ENCODE measurements around the gene HSPA1A. TPM values are rescaled to one million over a fixed set of nuclear protein-coding genes. Genes with fewer than 3 reads are reported as not detected.

The HSPA1A gene
- polyA plus RNA-seq, 1 donor (not counting 4 experiments of a cell fraction or from before 2014, with no cell fraction given) = 110 TPM

GRCh38 chr6:31860349-31860748, 45.0 kb downstream of the HSPA1A start:
- Histone ChIP-seq H3K27ac (ENCODE audit: control insufficient read depth, insufficient read depth, low read length) (no peak overlapping the region), H3K27me3 (ENCODE audit: control insufficient read depth, extremely low read depth, insufficient read depth, low read length) (no peaks in the 10 kb centered on the region), H3K79me2 (ENCODE audit: control insufficient read depth, insufficient read depth, low read length) (peaks cover 5% of the 10 kb centered on the region), H3K4me2 (ENCODE audit: control insufficient read depth, extremely low read depth, insufficient read depth, low read depth, low read length) (no peak overlapping the region), H3K4me1 (ENCODE audit: control insufficient read depth, extremely low read depth, insufficient read depth, low read length) (peaks cover 12% of the 10 kb centered on the region), H2AFZ (ENCODE audit: control insufficient read depth, low read length) (no peak overlapping the region), H3K4me3 (ENCODE audit: control insufficient read depth in 2 of 3, extremely low read depth in 1 of 3, insufficient read depth in 2 of 3, low read depth in 1 of 3, low read length in 3 of 3) (no peak overlapping the region), H3K9ac (ENCODE audit: control insufficient read depth, extremely low read depth, insufficient read depth, low read length) (no peak overlapping the region), H4K20me1 (ENCODE audit: control insufficient read depth, extremely low read depth, insufficient read depth, low read length) (no peaks in the 10 kb centered on the region), H3K9me3 (ENCODE audit: control insufficient read depth, low read depth, low read length) (no peaks in the 10 kb centered on the region), H3K9me1 (ENCODE audit: control insufficient read depth, extremely low read depth, insufficient read depth, low read length) (no peaks in the 10 kb centered on the region), H3K36me3 (ENCODE audit: control insufficient read depth in 2 of 2, extremely low read depth in 1 of 2, insufficient read depth in 2 of 2, low read length in 2 of 2) (peaks cover 15 to 16% of the 10 kb centered on the region in 2 experiments)
- TF ChIP-seq CTCF (optimal IDR thresholded peaks at IDR 0.05 in 1 of 3, IDR thresholded peaks at IDR 0.05 in 1 of 3, conservative IDR thresholded peaks at IDR 0.05 in 1 of 3; ENCODE audit: extremely low read depth in 1 of 3, insufficient read depth in 2 of 3, low read length in 3 of 3) (no peak), EZH2 (IDR thresholded peaks at IDR 0.05; ENCODE audit: low read length) (no peak)
- DNase-seq (ENCODE audit: low read depth, low spot score) (no peak), FAIRE-seq (no peak)
- dilution Hi-C loops (cut with MboI; ENCODE audit: extremely low pct_ligation_motif_present, low sequenced_read_pairs) = no loop called here

GRCh38 chr6:31861150-31861549, 45.8 kb downstream of the HSPA1A start:
- Histone ChIP-seq H4K20me1 (ENCODE audit: control insufficient read depth, extremely low read depth, insufficient read depth, low read length) (no peaks in the 10 kb centered on the region), H3K9me3 (ENCODE audit: control insufficient read depth, low read depth, low read length) (no peaks in the 10 kb centered on the region), H3K4me2 (ENCODE audit: control insufficient read depth, extremely low read depth, insufficient read depth, low read depth, low read length) (no peak overlapping the region), H3K9me1 (ENCODE audit: control insufficient read depth, extremely low read depth, insufficient read depth, low read length) (no peaks in the 10 kb centered on the region), H2AFZ (ENCODE audit: control insufficient read depth, low read length) (no peak overlapping the region), H3K4me1 (ENCODE audit: control insufficient read depth, extremely low read depth, insufficient read depth, low read length) (peaks cover 12% of the 10 kb centered on the region), H3K36me3 (ENCODE audit: control insufficient read depth in 2 of 2, extremely low read depth in 1 of 2, insufficient read depth in 2 of 2, low read length in 2 of 2) (peaks cover 14 to 15% of the 10 kb centered on the region in 2 experiments), H3K79me2 (ENCODE audit: control insufficient read depth, insufficient read depth, low read length) (peaks cover 5% of the 10 kb centered on the region), H3K4me3 (ENCODE audit: control insufficient read depth in 2 of 3, extremely low read depth in 1 of 3, insufficient read depth in 2 of 3, low read depth in 1 of 3, low read length in 3 of 3) (no peak overlapping the region), H3K27ac (ENCODE audit: control insufficient read depth, insufficient read depth, low read length) (no peak overlapping the region), H3K27me3 (ENCODE audit: control insufficient read depth, extremely low read depth, insufficient read depth, low read length) (no peaks in the 10 kb centered on the region), H3K9ac (ENCODE audit: control insufficient read depth, extremely low read depth, insufficient read depth, low read length) (no peak overlapping the region)
- TF ChIP-seq EZH2 (IDR thresholded peaks at IDR 0.05; ENCODE audit: low read length) (no peak), CTCF (optimal IDR thresholded peaks at IDR 0.05 in 1 of 3, IDR thresholded peaks at IDR 0.05 in 1 of 3, conservative IDR thresholded peaks at IDR 0.05 in 1 of 3; ENCODE audit: extremely low read depth in 1 of 3, insufficient read depth in 2 of 3, low read length in 3 of 3) (no peak)
- dilution Hi-C loops (cut with MboI; ENCODE audit: extremely low pct_ligation_motif_present, low sequenced_read_pairs) = no loop called here
- FAIRE-seq (no peak), DNase-seq (ENCODE audit: low read depth, low spot score) (no peak)
